Keratinocyte (primary cell): ENCODE results near the gene PABPC3. TPM values are rescaled to one million over a fixed set of nuclear protein-coding genes. Genes with fewer than 3 reads are reported as not detected.

ENCODE experiments used
- DNase-seq: peaks from one replicate; pipeline ENCODE4 v3.0.0-alpha.2; 2011; ENCODE audit warnings: low read depth, missing footprints, low spot score
- FAIRE-seq: peaks from 2 replicates; lab custom pipeline; 2011; peaks lifted over from hg19 to GRCh38; lab: Jason Lieb, UNC
- H2AFZ ChIP-seq: 2 replicates; pipeline ENCODE4 v1.6.0; 2012; ENCODE audit warnings: low read length, control low read depth, inconsistent platforms; ENCODE audit not compliant: control insufficient read depth
- H3K27ac ChIP-seq: 2 replicates; pipeline ENCODE4 v1.5.1; 2011; ENCODE audit warnings: low read length; ENCODE audit not compliant: control insufficient read depth, insufficient read depth
- H3K27me3 ChIP-seq: 3 replicates; pipeline ENCODE4 v1.6.0; 2011; ENCODE audit warnings: low read length; ENCODE audit not compliant: control insufficient read depth, insufficient read depth; ENCODE audit errors: extremely low read depth
- H3K36me3 ChIP-seq, 2 experiments: 2 replicates in 1 of 2; 3 replicates in 1 of 2; pipeline ENCODE4 v1.5.1; 2011; ENCODE audit warnings: low read length in 2 of 2, mild to moderate bottlenecking in 1 of 2; ENCODE audit not compliant: control insufficient read depth in 2 of 2, insufficient read depth in 2 of 2; ENCODE audit errors: extremely low read depth in 1 of 2
- H3K4me1 ChIP-seq: 3 replicates; pipeline ENCODE4 v1.5.1; 2011; ENCODE audit warnings: low read length; ENCODE audit not compliant: control insufficient read depth, insufficient read depth; ENCODE audit errors: extremely low read depth
- H3K4me2 ChIP-seq: 3 replicates; pipeline ENCODE4 v1.6.0; 2011; ENCODE audit warnings: low read depth, low read length; ENCODE audit not compliant: control insufficient read depth, insufficient read depth; ENCODE audit errors: extremely low read depth
- H3K4me3 ChIP-seq, 3 experiments: fragments of 200-600 bp in 1 of 3; sonication (generic) in 1 of 3; 2 replicates in 2 of 3; 3 replicates in 1 of 3; pipeline ENCODE4 v1.5.1; 2011 to 2016; ENCODE audit warnings: low read length in 3 of 3, mild to moderate bottlenecking in 3 of 3, control low read depth in 2 of 3, inconsistent platforms in 1 of 3, low read depth in 1 of 3, mixed read lengths in 1 of 3, mixed run types in 1 of 3, moderate library complexity in 1 of 3; ENCODE audit not compliant: control insufficient read depth in 2 of 3, insufficient read depth in 2 of 3; ENCODE audit errors: extremely low read depth in 1 of 3
- H3K79me2 ChIP-seq: 2 replicates; pipeline ENCODE4 v1.6.0; 2012; ENCODE audit warnings: low read length; ENCODE audit not compliant: control insufficient read depth, insufficient read depth
- H3K9ac ChIP-seq: 3 replicates; pipeline ENCODE4 v1.6.0; 2011; ENCODE audit warnings: low read length; ENCODE audit not compliant: control insufficient read depth, insufficient read depth; ENCODE audit errors: extremely low read depth
- H3K9me1 ChIP-seq: 3 replicates; pipeline ENCODE4 v1.6.0; 2011; ENCODE audit warnings: low read length; ENCODE audit not compliant: control insufficient read depth, insufficient read depth; ENCODE audit errors: extremely low read depth
- H3K9me3 ChIP-seq: 2 replicates; pipeline ENCODE4 v1.5.1; 2012; ENCODE audit warnings: low read depth, low read length; ENCODE audit not compliant: control insufficient read depth
- H4K20me1 ChIP-seq: 3 replicates; pipeline ENCODE4 v1.6.0; 2011; ENCODE audit warnings: low read length; ENCODE audit not compliant: control insufficient read depth, insufficient read depth; ENCODE audit errors: extremely low read depth
- CTCF ChIP-seq, 3 experiments: IDR thresholded peaks in 1 of 3; conservative IDR thresholded peaks in 1 of 3; optimal IDR thresholded peaks in 1 of 3; 2 replicates in 2 of 3; 3 replicates in 1 of 3; pipeline versions ENCODE3 to v1.5.1; 2011; ENCODE audit warnings: low read length in 3 of 3, mild to moderate bottlenecking in 3 of 3, moderate library complexity in 2 of 3, control low read depth in 1 of 3, inconsistent platforms in 1 of 3; ENCODE audit not compliant: insufficient read depth in 2 of 3; ENCODE audit errors: extremely low read depth in 1 of 3
- EZH2 ChIP-seq: IDR thresholded peaks from one replicate; pipeline ENCODE4 v1.6.1; 2012; ENCODE audit warnings: inconsistent platforms, mild to moderate bottlenecking, low read length, moderate library complexity
- dilution Hi-C: fragments of 300-500 bp; cut with MboI; formaldehyde crosslinking; loops from one replicate; pipeline ENCODE4 v1.7.0; 2020; ENCODE audit warnings: low sequenced_read_pairs; ENCODE audit not compliant: extremely low pct_ligation_motif_present
- polyA plus RNA-seq, 5 experiments: library from polyadenylated mRNA; depleted of rRNA in 3 of 5; stranded (reverse) in 3 of 5; stranded (forward) in 1 of 5; unstranded in 1 of 5; fragments of >200 nt; gene quantifications; 1 replicate in 1 of 5; 2 replicates in 3 of 5; 3 replicates in 1 of 5; pipeline versions ENCODE4 v1.2.1 to v1.2.3, GENCODE V29; 2011 to 2012; ENCODE audit warnings: missing spikeins in 2 of 5, low read depth in 1 of 5, low replicate concordance in 1 of 5

The PABPC3 gene
- polyA plus RNA-seq, 1 donor (not counting 4 experiments of a cell fraction or from before 2014, with no cell fraction given) = 0.31 TPM

GRCh38 chr13:25137788-25138115 is 41.8 kb downstream of the PABPC3 start:
- DNase-seq = no peak
- H3K4me3 ChIP-seq = no peak overlapping the region
- no peaks in the 10 kb centered on the region for H4K20me1 ChIP-seq
- no peak overlapping the region for H3K27ac ChIP-seq
- no peaks in the 10 kb centered on the region for H3K36me3 ChIP-seq
- no peaks in the 10 kb centered on the region for H3K9me3 ChIP-seq
- H3K9me1 ChIP-seq = no peaks in the 10 kb centered on the region
- no peak for FAIRE-seq
- TF ChIP-seq EZH2 (no peak), CTCF (optimal IDR thresholded peaks at IDR 0.05 in 1 of 3, IDR thresholded peaks at IDR 0.05 in 1 of 3, conservative IDR thresholded peaks at IDR 0.05 in 1 of 3; ENCODE audit: extremely low read depth in 1 of 3, insufficient read depth in 2 of 3, low read length in 3 of 3) (no peak)
- no peak overlapping the region for H3K4me2 ChIP-seq
- no peak overlapping the region for H3K9ac ChIP-seq
- dilution Hi-C loops = no loop called here
- H3K27me3 ChIP-seq = peaks cover 13% of the 10 kb centered on the region
- no peaks in the 10 kb centered on the region for H3K4me1 ChIP-seq
- no peak overlapping the region for H2AFZ ChIP-seq
- H3K79me2 ChIP-seq = no peaks in the 10 kb centered on the region

DNA sequence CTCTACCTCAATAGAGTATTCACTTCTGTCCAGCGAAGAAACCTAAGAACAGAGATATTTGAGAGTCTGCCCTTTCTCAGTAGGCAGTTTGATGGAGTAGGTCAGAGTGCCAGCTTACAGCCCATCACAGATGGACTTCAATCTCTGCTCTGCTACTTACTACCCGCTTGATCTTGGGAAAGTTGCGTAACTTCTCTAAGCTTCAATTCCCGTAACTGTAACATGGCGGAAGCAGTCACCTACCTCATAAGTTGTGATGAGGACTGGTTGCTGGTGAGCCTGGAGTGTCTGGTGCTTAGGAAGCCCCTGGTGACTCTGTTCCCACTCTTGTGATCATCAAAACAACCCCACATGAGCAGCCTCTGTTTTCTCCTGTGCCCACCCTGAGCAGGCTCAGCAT is 45.1 kb downstream of the PABPC3 start:
- Histone ChIP-seq H3K27me3 (peaks cover 6% of the 10 kb centered on the region), H3K79me2 (no peaks in the 10 kb centered on the region), H3K4me2 (no peak overlapping the region), H3K9ac (no peak overlapping the region), H3K27ac (no peak overlapping the region), H3K4me3 (no peak overlapping the region), H3K4me1 (no peaks in the 10 kb centered on the region), H4K20me1 (no peaks in the 10 kb centered on the region), H3K36me3 (no peaks in the 10 kb centered on the region), H2AFZ (no peak overlapping the region), H3K9me1 (no peaks in the 10 kb centered on the region), H3K9me3 (no peaks in the 10 kb centered on the region)
- DNase-seq (no peak), FAIRE-seq (no peak)
- no peak for TF ChIP-seq CTCF (optimal IDR thresholded peaks at IDR 0.05 in 1 of 3, IDR thresholded peaks at IDR 0.05 in 1 of 3, conservative IDR thresholded peaks at IDR 0.05 in 1 of 3; ENCODE audit: extremely low read depth in 1 of 3, insufficient read depth in 2 of 3, low read length in 3 of 3)
- TF ChIP-seq EZH2 = no peak
- dilution Hi-C loops = no loop called here
